ENCODE measurements around the gene CHFR.
"Not testable (repeated sequence)": the region's sequence is repeated elsewhere in the genome, so short reads cannot be mapped to it uniquely, and the experiment has no call there.

Gene CHFR

GRCh38 chr12:132874620-132875019, 12.8 kb downstream of the CHFR start:
- in situ Hi-C loops (cut with MboI; ENCODE audit: low sequenced_read_pairs) = not testable (repeated sequence)

- in situ Hi-C loops (cut with MboI; ENCODE audit: low sequenced_read_pairs) = no loop called here
These were observed 13.2 kb downstream of the CHFR start for GRCh38 chr12:132874175-132874574.

GRCh38 chr12:132873724-132874123, 13.7 kb downstream of the CHFR start:
- in situ Hi-C loops (cut with MboI; ENCODE audit: low sequenced_read_pairs) = no loop called here

GRCh38 chr12:132872975-132873421, 14.4 kb downstream of the CHFR start:
- in situ Hi-C loops (cut with MboI; ENCODE audit: low sequenced_read_pairs) = no loop called here

GRCh38 chr12:132872073-132872855, 15.1 kb downstream of the CHFR start:
- in situ Hi-C loops (cut with MboI; ENCODE audit: low sequenced_read_pairs) = no loop called here

- in situ Hi-C loops (cut with MboI; ENCODE audit: low sequenced_read_pairs) = no loop called here
These were observed 17.9 kb downstream of the CHFR start for GRCh38 chr12:132869551-132869950.

GRCh38 chr12:132866251-132866828, 21.1 kb downstream of the CHFR start:
- in situ Hi-C loops (cut with MboI; ENCODE audit: low sequenced_read_pairs) = no loop called here

GRCh38 chr12:132861558-132861957, 25.8 kb downstream of the CHFR start:
- in situ Hi-C loops (cut with MboI; ENCODE audit: low sequenced_read_pairs) = no loop called here

- in situ Hi-C loops (cut with MboI; ENCODE audit: low sequenced_read_pairs) = no loop called here
These were observed 28.6 kb downstream of the CHFR start for GRCh38 chr12:132858718-132859266.

GRCh38 chr12:132857019-132857418, 30.4 kb downstream of the CHFR start:
- in situ Hi-C loops (cut with MboI; ENCODE audit: low sequenced_read_pairs) = not testable (repeated sequence)

- in situ Hi-C loops (cut with MboI; ENCODE audit: low sequenced_read_pairs) = no loop called here
These were observed 30.8 kb downstream of the CHFR start for GRCh38 chr12:132856581-132856980.

GRCh38 chr12:132855211-132855610, 32.2 kb downstream of the CHFR start:
- in situ Hi-C loops (cut with MboI; ENCODE audit: low sequenced_read_pairs) = not testable (repeated sequence)

- in situ Hi-C loops (cut with MboI; ENCODE audit: low sequenced_read_pairs) = no loop called here
These were observed 33.9 kb downstream of the CHFR start for GRCh38 chr12:132853285-132854092.

GRCh38 chr12:132852496-132852895, 34.9 kb downstream of the CHFR start:
- in situ Hi-C loops (cut with MboI; ENCODE audit: low sequenced_read_pairs) = no loop called here

- in situ Hi-C loops (cut with MboI; ENCODE audit: low sequenced_read_pairs) = no loop called here
These were observed 35.9 kb downstream of the CHFR start for GRCh38 chr12:132851465-132851864.

- in situ Hi-C loops (cut with MboI; ENCODE audit: low sequenced_read_pairs) = no loop called here
These were observed 37.1 kb downstream of the CHFR start for GRCh38 chr12:132850291-132850690.

- in situ Hi-C loops (cut with MboI; ENCODE audit: low sequenced_read_pairs) = no loop called here
These were observed 38.9 kb downstream of the CHFR start for GRCh38 chr12:132848521-132848920.

- in situ Hi-C loops (cut with MboI; ENCODE audit: low sequenced_read_pairs) = no loop called here
These were observed 39.7 kb downstream of the CHFR start for GRCh38 chr12:132847363-132848356.

GRCh38 chr12:132844681-132845080, 42.7 kb downstream of the CHFR start:
- in situ Hi-C loops (cut with MboI; ENCODE audit: low sequenced_read_pairs) = not testable (repeated sequence)

GRCh38 chr12:132842449-132843045, 44.9 kb downstream of the CHFR start:
- in situ Hi-C loops (cut with MboI; ENCODE audit: low sequenced_read_pairs) = no loop called here

Data from HL-60/S4 (cell line).